CD14-positive monocyte (primary cell): ENCODE measurements around the gene SERPINA5. TPM values are rescaled to one million over a fixed set of nuclear protein-coding genes. Genes with fewer than 3 reads are reported as not detected.
"Not testable (repeated sequence)": the region's sequence is repeated elsewhere in the genome, so short reads cannot be mapped to it uniquely, and the experiment has no call there.

Source experiments
- DNase-seq, 3 donors: peaks; one replicate each; pipeline ENCODE4 v3.0.0-alpha.2; 2011 to 2022
- H2AFZ ChIP-seq: 2 replicates; pipeline ENCODE4 v1.6.0; 2012; ENCODE audit warnings: mild to moderate bottlenecking, low read depth, low read length, inconsistent platforms; ENCODE audit not compliant: insufficient read depth, poor library complexity, severe bottlenecking
- H3K27ac ChIP-seq, 2 donors: 1 replicate in 1 of 2; 2 replicates in 1 of 2; pipeline ENCODE4 v1.5.1; 2012 to 2013; ENCODE audit warnings: low read length in 2 of 2, control low read depth in 1 of 2, inconsistent platforms in 1 of 2, low read depth in 1 of 2, mild to moderate bottlenecking in 1 of 2
- H3K27me3 ChIP-seq, 2 donors: one replicate each; pipeline versions ENCODE4 v1.6.0 to v1.6.1; 2011 to 2013; ENCODE audit warnings: low read length in 2 of 2; ENCODE audit not compliant: control insufficient read depth in 2 of 2, insufficient read depth in 2 of 2
- H3K36me3 ChIP-seq, 2 donors: replicated peaks in 1 of 2; 1 replicate in 1 of 2; 2 replicates in 1 of 2; pipeline versions ENCODE4 v1.5.1 to v1.6.1; 2012 to 2013; ENCODE audit warnings: low read length in 2 of 2, control low read depth in 1 of 2, inconsistent platforms in 1 of 2, mild to moderate bottlenecking in 1 of 2; ENCODE audit not compliant: insufficient read depth in 2 of 2, control insufficient read depth in 1 of 2
- H3K4me1 ChIP-seq, 2 donors: 1 replicate in 1 of 2; 2 replicates in 1 of 2; pipeline versions ENCODE4 v1.5.1 to v1.6.1; 2012 to 2013; ENCODE audit warnings: low read length in 2 of 2, control low read depth in 1 of 2, inconsistent platforms in 1 of 2, mild to moderate bottlenecking in 1 of 2, moderate library complexity in 1 of 2; ENCODE audit not compliant: insufficient read depth in 2 of 2, control insufficient read depth in 1 of 2
- H3K4me2 ChIP-seq: replicated peaks from 2 replicates; pipeline ENCODE3; 2012; ENCODE audit warnings: low read length, moderate library complexity, mild to moderate bottlenecking; ENCODE audit not compliant: poor library complexity, severe bottlenecking; ENCODE audit errors: extremely low read depth
- H3K4me3 ChIP-seq, 3 experiments: fragments of 200-600 bp in 1 of 3; sonication (generic) in 1 of 3; replicated peaks in 1 of 3; 1 replicate in 2 of 3; 2 replicates in 1 of 3; pipeline ENCODE4 v1.5.1; 2011 to 2013; ENCODE audit warnings: low read length in 3 of 3, mild to moderate bottlenecking in 3 of 3, control low read depth in 2 of 3, low read depth in 2 of 3, inconsistent platforms in 1 of 3, moderate library complexity in 1 of 3
- H3K79me2 ChIP-seq: 2 replicates; pipeline ENCODE4 v1.6.0; 2012; ENCODE audit warnings: mild to moderate bottlenecking, control low read depth, inconsistent platforms, low read length, moderate library complexity; ENCODE audit not compliant: insufficient read depth
- H3K9ac ChIP-seq: 2 replicates; pipeline ENCODE4 v1.6.0; 2017; ENCODE audit warnings: low read length, mild to moderate bottlenecking; ENCODE audit not compliant: insufficient read depth, poor library complexity, severe bottlenecking
- H3K9me3 ChIP-seq, 2 donors: replicated peaks in 1 of 2; 1 replicate in 1 of 2; 2 replicates in 1 of 2; pipeline versions ENCODE4 v1.5.1 to v1.6.1; 2012 to 2013; ENCODE audit warnings: low read length in 2 of 2, control low read depth in 1 of 2; ENCODE audit not compliant: control insufficient read depth in 1 of 2, insufficient read depth in 1 of 2
- H4K20me1 ChIP-seq: 2 replicates; pipeline ENCODE4 v1.6.0; 2012; ENCODE audit warnings: mild to moderate bottlenecking, low read length, control low read depth, moderate library complexity; ENCODE audit not compliant: insufficient read depth
- H3K27ac Mint-ChIP-seq, 7 donors: one replicate each; pipeline ENCODE4 v1.8.0; 2020; ENCODE audit warnings: mild to moderate bottlenecking in 7 of 7, mixed read lengths in 7 of 7, moderate library complexity in 6 of 7, inconsistent platforms in 2 of 7
- H3K27me3 Mint-ChIP-seq, 3 donors: one replicate each; pipeline ENCODE4 v1.8.0; 2021 to 2022; ENCODE audit warnings: low read depth in 3 of 3, mild to moderate bottlenecking in 3 of 3, mixed read lengths in 3 of 3, moderate library complexity in 3 of 3, inconsistent platforms in 1 of 3
- H3K36me3 Mint-ChIP-seq, 2 donors: one replicate each; pipeline ENCODE4 v1.8.0; 2020; ENCODE audit warnings: mixed read lengths in 2 of 2, inconsistent platforms in 1 of 2, mild to moderate bottlenecking in 1 of 2
- H3K4me1 Mint-ChIP-seq: one replicate; pipeline ENCODE4 v1.8.0; 2020; ENCODE audit warnings: mild to moderate bottlenecking, mixed read lengths
- H3K4me3 Mint-ChIP-seq, 2 donors: one replicate each; pipeline ENCODE4 v1.8.0; 2020; ENCODE audit warnings: mild to moderate bottlenecking in 2 of 2, mixed read lengths in 2 of 2, moderate library complexity in 1 of 2
- H3K9me3 Mint-ChIP-seq, 7 donors: one replicate each; pipeline ENCODE4 v1.8.0; 2020 to 2022; ENCODE audit warnings: mixed read lengths in 7 of 7, mild to moderate bottlenecking in 6 of 7, moderate library complexity in 6 of 7, inconsistent platforms in 2 of 7
- WGBS: methylation state at CpG from one replicate; pipeline ENCODE4 v1.1.5; 2013; ENCODE audit warnings: missing lambda C conversion rate; ENCODE audit not compliant: insufficient coverage; 5-methylcytosine and 5-hydroxymethylcytosine counted together
- intact Hi-C, 2 donors: fragments of 100-400 bp; cut with micrococcal nuclease; formaldehyde crosslinking; loops; one replicate each; pipeline versions ENCODE4 v1.15.0 to v1.15.1; 2023
- polyA plus RNA-seq, 3 donors: library from polyadenylated mRNA; depleted of rRNA in 1 of 3; unstranded in 2 of 3; stranded (reverse) in 1 of 3; fragments of 300-500 nt in 2 of 3; fragments of >200 nt in 1 of 3; fragmentation: Illumina TruSeq in 2 of 3; gene quantifications; 1 replicate in 2 of 3; 2 replicates in 1 of 3; pipeline ENCODE4 v1.2.3, GENCODE V29; 2012 to 2021
- TF ChIP-seq, protein P1 (sequence below): fragments of 200-600 bp; IDR thresholded peaks from one replicate; pipeline ENCODE4 v1.8.0; 2022; ENCODE audit warnings: antibody characterized with exemption, mild to moderate bottlenecking

SERPINA5 gene
- polyA plus RNA-seq, 3 donors, result not detected

DNA sequence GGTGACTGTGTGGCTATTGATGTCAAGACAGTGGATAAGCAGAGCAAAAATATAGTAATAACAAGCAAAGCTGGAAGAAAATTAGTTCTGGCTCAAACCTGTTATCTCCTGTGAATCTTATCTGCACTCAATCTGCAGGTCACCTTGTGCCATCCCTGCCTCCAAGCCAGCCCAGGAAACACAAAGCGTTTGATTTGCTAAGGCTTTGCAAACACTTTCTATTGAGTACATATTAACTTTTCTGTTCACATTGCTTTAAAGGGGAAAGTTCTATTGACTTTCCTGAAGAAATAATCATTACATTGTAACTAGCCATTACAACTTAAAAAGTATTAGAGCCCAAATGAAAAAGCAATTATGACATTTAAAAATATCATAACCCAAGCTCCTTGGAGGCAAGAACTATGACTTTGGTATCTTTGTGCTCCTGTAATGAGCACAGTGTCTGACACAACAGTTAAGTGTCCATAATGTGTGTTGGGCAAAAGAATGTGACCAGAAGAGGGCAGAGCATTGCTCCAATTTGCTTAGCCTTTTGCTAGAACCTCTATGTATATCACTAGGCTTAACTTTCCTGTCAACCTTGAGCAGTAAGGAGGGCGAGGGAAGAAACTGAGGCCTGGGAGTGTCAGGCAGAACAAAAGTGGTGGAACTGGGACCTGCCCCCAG, 55.7 kb downstream of the SERPINA5 start:
- peaks cover 1 to 8% (median 6%) of the 10 kb centered on the region in 3 donors for H3K27me3 Mint-ChIP-seq

DNA sequence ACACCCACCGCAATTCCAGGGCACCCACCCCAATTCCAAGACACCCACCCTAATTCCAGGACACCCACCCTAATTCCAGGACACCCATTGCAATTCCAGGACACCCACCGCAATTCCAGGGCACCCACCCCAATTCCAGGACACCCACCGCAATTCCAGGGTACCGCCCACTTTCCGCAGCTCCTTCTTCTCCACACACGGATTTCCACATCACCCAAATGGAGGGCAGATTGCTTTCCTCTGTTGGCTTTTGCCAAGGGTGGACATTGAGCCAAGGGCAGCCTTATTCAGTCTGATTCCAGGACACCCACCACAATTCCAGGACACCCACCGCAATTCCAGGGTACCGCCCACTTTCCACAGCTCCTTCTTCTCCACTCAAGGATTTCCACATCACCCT, 56.6 kb downstream of the SERPINA5 start:
- H3K79me2 ChIP-seq, H3K4me3 Mint-ChIP-seq, H3K27me3 Mint-ChIP-seq, H2AFZ ChIP-seq, H3K4me1 ChIP-seq, H3K27ac ChIP-seq, intact Hi-C loops, H3K36me3 Mint-ChIP-seq, H3K9ac ChIP-seq, H3K4me2 ChIP-seq, DNase-seq, H3K27me3 ChIP-seq, H3K27ac Mint-ChIP-seq, H3K4me3 ChIP-seq, H3K36me3 ChIP-seq, H4K20me1 ChIP-seq, H3K4me1 Mint-ChIP-seq, H3K9me3 Mint-ChIP-seq, H3K9me3 ChIP-seq: not testable (repeated sequence)
- 89% methylated on average over 6 of the region's 8 CpGs for WGBS

More for the DNA sequence above, 55.7 kb downstream of the SERPINA5 start:
- no peak for DNase-seq
- H3K36me3 ChIP-seq, result no peaks in the 10 kb centered on the region
- no peaks in the 10 kb centered on the region for H3K4me1 Mint-ChIP-seq
- TF ChIP-seq, protein P1, sequence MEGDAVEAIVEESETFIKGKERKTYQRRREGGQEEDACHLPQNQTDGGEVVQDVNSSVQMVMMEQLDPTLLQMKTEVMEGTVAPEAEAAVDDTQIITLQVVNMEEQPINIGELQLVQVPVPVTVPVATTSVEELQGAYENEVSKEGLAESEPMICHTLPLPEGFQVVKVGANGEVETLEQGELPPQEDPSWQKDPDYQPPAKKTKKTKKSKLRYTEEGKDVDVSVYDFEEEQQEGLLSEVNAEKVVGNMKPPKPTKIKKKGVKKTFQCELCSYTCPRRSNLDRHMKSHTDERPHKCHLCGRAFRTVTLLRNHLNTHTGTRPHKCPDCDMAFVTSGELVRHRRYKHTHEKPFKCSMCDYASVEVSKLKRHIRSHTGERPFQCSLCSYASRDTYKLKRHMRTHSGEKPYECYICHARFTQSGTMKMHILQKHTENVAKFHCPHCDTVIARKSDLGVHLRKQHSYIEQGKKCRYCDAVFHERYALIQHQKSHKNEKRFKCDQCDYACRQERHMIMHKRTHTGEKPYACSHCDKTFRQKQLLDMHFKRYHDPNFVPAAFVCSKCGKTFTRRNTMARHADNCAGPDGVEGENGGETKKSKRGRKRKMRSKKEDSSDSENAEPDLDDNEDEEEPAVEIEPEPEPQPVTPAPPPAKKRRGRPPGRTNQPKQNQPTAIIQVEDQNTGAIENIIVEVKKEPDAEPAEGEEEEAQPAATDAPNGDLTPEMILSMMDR, result no peak
- WGBS, result 100% methylated on average over 1 of the region's 2 CpGs
- H4K20me1 ChIP-seq, result no peaks in the 10 kb centered on the region
- H3K36me3 Mint-ChIP-seq, result no peaks in the 10 kb centered on the region
- no peak overlapping the region for H3K4me2 ChIP-seq
- no peak overlapping the region for H3K4me3 Mint-ChIP-seq
- no peak overlapping the region for H3K27ac Mint-ChIP-seq
- H3K27me3 ChIP-seq, result no peaks in the 10 kb centered on the region
- no peaks in the 10 kb centered on the region for H3K4me1 ChIP-seq
- no peak overlapping the region for H3K4me3 ChIP-seq
- intact Hi-C loops, result no loop called here
- H3K9me3 Mint-ChIP-seq, result peaks cover 0 to 5% (median 0%) of the 10 kb centered on the region in 7 donors
- H3K9ac ChIP-seq, result no peak overlapping the region
- H2AFZ ChIP-seq, result no peak overlapping the region
- no peaks in the 10 kb centered on the region for H3K79me2 ChIP-seq
- H3K27ac ChIP-seq, result no peak overlapping the region
- no peaks in the 10 kb centered on the region for H3K9me3 ChIP-seq
